DOHH2 (cell line): ENCODE results near the gene GZMM.

Experiments
- H3F3A ChIP-seq: fragments of 200-600 bp; sonication (generic), shearing (Covaris generic); 2 replicates; pipeline ENCODE4 v1.6.0; 2016; ENCODE audit warnings: antibody characterized with exemption, mild to moderate bottlenecking; ENCODE audit not compliant: control insufficient read depth, insufficient read depth
- H3K27ac ChIP-seq: fragments of 200-600 bp; sonication (generic); 2 replicates; pipeline ENCODE4 v1.5.1; 2014; ENCODE audit warnings: low read depth, mild to moderate bottlenecking, low read length, moderate library complexity
- H3K27me3 ChIP-seq: fragments of 200-600 bp; sonication (generic); 2 replicates; pipeline ENCODE4 v1.6.1; 2014; ENCODE audit warnings: mild to moderate bottlenecking, low read length, mixed read lengths; ENCODE audit not compliant: control insufficient read depth
- H3K36me3 ChIP-seq: fragments of 200-600 bp; sonication (generic); 2 replicates; pipeline ENCODE4 v1.6.1; 2014; ENCODE audit warnings: mild to moderate bottlenecking, low read length, moderate library complexity, mixed read lengths; ENCODE audit not compliant: control insufficient read depth
- H3K4me1 ChIP-seq: fragments of 200-600 bp; sonication (generic); 2 replicates; pipeline ENCODE4 v1.6.1; 2014; ENCODE audit warnings: mild to moderate bottlenecking, low read length, mixed read lengths; ENCODE audit not compliant: control insufficient read depth
- H3K4me2 ChIP-seq: fragments of 200-600 bp; sonication (generic); 2 replicates; pipeline ENCODE4 v1.6.0; 2014; ENCODE audit warnings: mild to moderate bottlenecking, low read length, moderate library complexity
- H3K4me3 ChIP-seq: fragments of 200-600 bp; sonication (generic); 2 replicates; pipeline ENCODE4 v1.5.1; 2014; ENCODE audit warnings: mild to moderate bottlenecking, low read length, mixed read lengths
- H3K79me2 ChIP-seq: fragments of 200-600 bp; sonication (generic); 2 replicates; pipeline ENCODE4 v1.6.1; 2014; ENCODE audit warnings: mild to moderate bottlenecking, low read length, mixed read lengths; ENCODE audit not compliant: control insufficient read depth
- H3K9me2 ChIP-seq: fragments of 200-600 bp; sonication (generic); replicated peaks from 2 replicates; pipeline ENCODE4 v1.6.1; 2014; ENCODE audit warnings: mild to moderate bottlenecking, low read length, mixed read lengths; ENCODE audit not compliant: control insufficient read depth
- H3K9me3 ChIP-seq: fragments of 200-600 bp; sonication (generic); 2 replicates; pipeline ENCODE4 v1.6.1; 2014; ENCODE audit warnings: antibody characterized with exemption, low read length, mixed read lengths; ENCODE audit not compliant: control insufficient read depth, insufficient read depth
- H4K20me1 ChIP-seq: fragments of 200-600 bp; sonication (generic); 2 replicates; pipeline ENCODE4 v1.6.0; 2014; ENCODE audit warnings: low read depth, mild to moderate bottlenecking, antibody characterized with exemption, low read length, moderate library complexity; ENCODE audit not compliant: control insufficient read depth, insufficient read depth
- EZH2phosphoT487 ChIP-seq: fragments of 200-600 bp; sonication (generic); IDR thresholded peaks from 2 replicates; pipeline ENCODE4 v1.6.1; 2017; ENCODE audit warnings: borderline replicate concordance, mild to moderate bottlenecking, antibody characterized with exemption, low read length, moderate library complexity, mixed read lengths
- TF ChIP-seq, protein P1 (sequence below): fragments of 200-600 bp; sonication (generic); IDR thresholded peaks from one replicate; pipeline ENCODE4 v1.5.1; 2014; ENCODE audit warnings: antibody characterized with exemption, mild to moderate bottlenecking, low read depth, low read length; ENCODE audit not compliant: poor library complexity, severe bottlenecking

GZMM gene

DNA sequence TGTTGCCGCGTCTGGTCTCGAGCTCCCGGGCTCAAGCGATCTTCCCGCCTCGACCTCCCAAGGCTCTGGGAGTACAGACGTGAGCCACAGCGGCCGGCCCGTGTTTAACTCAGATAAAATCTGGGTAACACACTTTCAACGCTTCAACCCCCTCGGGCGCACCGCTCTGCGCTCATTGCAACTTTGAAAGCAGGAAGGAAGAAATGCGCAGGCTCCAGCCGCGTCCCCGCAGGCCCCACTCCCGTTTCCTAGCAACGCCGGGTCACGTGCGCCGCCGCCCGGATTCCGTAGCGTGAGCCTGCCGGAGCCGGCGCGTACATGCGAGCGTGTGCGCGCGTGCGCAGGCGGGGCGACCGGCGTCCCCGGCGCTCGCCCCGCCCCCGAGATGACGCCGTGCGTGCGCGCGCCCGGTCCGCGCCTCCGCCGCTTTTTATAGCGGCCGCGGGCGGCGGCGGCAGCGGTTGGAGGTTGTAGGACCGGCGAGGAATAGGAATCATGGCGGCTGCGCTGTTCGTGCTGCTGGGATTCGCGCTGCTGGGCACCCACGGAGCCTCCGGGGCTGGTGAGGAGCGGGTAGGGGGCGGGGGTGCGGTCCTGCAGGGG, 28.4 kb downstream of the GZMM start, which contains the start of gene BSG:
Gene BSG, plus strand, starts transcription at position 457 of the 603 bp plus-strand sequence. Its CDS starts 39 bp downstream, at position 496.
- H4K20me1 ChIP-seq, result peaks cover 22% of the 10 kb centered on the region
- H3K4me1 ChIP-seq, result peaks cover 21% of the 10 kb centered on the region
- peaks cover 15% of the 10 kb centered on the region for H3F3A ChIP-seq
- no peaks in the 10 kb centered on the region for H3K9me2 ChIP-seq
- no peaks in the 10 kb centered on the region for H3K27me3 ChIP-seq
- TF ChIP-seq, protein P1, sequence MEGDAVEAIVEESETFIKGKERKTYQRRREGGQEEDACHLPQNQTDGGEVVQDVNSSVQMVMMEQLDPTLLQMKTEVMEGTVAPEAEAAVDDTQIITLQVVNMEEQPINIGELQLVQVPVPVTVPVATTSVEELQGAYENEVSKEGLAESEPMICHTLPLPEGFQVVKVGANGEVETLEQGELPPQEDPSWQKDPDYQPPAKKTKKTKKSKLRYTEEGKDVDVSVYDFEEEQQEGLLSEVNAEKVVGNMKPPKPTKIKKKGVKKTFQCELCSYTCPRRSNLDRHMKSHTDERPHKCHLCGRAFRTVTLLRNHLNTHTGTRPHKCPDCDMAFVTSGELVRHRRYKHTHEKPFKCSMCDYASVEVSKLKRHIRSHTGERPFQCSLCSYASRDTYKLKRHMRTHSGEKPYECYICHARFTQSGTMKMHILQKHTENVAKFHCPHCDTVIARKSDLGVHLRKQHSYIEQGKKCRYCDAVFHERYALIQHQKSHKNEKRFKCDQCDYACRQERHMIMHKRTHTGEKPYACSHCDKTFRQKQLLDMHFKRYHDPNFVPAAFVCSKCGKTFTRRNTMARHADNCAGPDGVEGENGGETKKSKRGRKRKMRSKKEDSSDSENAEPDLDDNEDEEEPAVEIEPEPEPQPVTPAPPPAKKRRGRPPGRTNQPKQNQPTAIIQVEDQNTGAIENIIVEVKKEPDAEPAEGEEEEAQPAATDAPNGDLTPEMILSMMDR, result no peak
- TF ChIP-seq EZH2phosphoT487, result no peak
- H3K27ac ChIP-seq, result peak within 1 kb of the TSS; percentile 96
- H3K9me3 ChIP-seq, result no peaks in the 10 kb centered on the region
- H3K4me2 ChIP-seq, result peak within 1 kb of the TSS; percentile 95
- peaks cover 57% of the 10 kb centered on the region for H3K79me2 ChIP-seq
- peak within 1 kb of the TSS; percentile 95 for H3K4me3 ChIP-seq
- peaks cover 45% of the 10 kb centered on the region for H3K36me3 ChIP-seq

GRCh38 chr19:572743-573518, 29.1 kb downstream of the GZMM start:
- peak overlapping the region; percentile 95 for H3K4me3 ChIP-seq
- peak overlapping the region; percentile 95 for H3K4me2 ChIP-seq
- H3K4me1 ChIP-seq, result peaks cover 21% of the 10 kb centered on the region
- H3K79me2 ChIP-seq, result peaks cover 64% of the 10 kb centered on the region
- no peaks in the 10 kb centered on the region for H3K9me2 ChIP-seq
- no peaks in the 10 kb centered on the region for H3K9me3 ChIP-seq
- H3K36me3 ChIP-seq, result peaks cover 49% of the 10 kb centered on the region
- no peaks in the 10 kb centered on the region for H3K27me3 ChIP-seq
- peak overlapping the region; percentile 44 for H3K27ac ChIP-seq
- peaks cover 22% of the 10 kb centered on the region for H4K20me1 ChIP-seq
- H3F3A ChIP-seq, result peaks cover 15% of the 10 kb centered on the region
- TF ChIP-seq, protein P1, result no peak
- TF ChIP-seq EZH2phosphoT487, result no peak

- Histone ChIP-seq H3K27ac (peak overlapping the region; percentile 44), H3F3A (peaks cover 15% of the 10 kb centered on the region), H3K4me2 (peak overlapping the region; percentile 95), H3K4me3 (peak overlapping the region; percentile 95), H3K79me2 (peaks cover 69% of the 10 kb centered on the region), H3K36me3 (peaks cover 54% of the 10 kb centered on the region), H4K20me1 (peaks cover 22% of the 10 kb centered on the region), H3K27me3 (no peaks in the 10 kb centered on the region), H3K9me3 (no peaks in the 10 kb centered on the region), H3K9me2 (no peaks in the 10 kb centered on the region), H3K4me1 (peaks cover 21% of the 10 kb centered on the region)
- TF ChIP-seq, protein P1, result no peak
- TF ChIP-seq EZH2phosphoT487, result no peak
Observed at GRCh38 chr19:573519-573825, 29.6 kb downstream of the GZMM start.
